Gastroesophageal sphincter (tissue), 4 donors: Measurements from ENCODE around the gene ALG1. TPM values are rescaled to one million over a fixed set of nuclear protein-coding genes. Genes with fewer than 3 reads are reported as not detected.
A peak's percentile ranks its signal among the peaks of the same experiment; 100 is the strongest.
"Not testable (repeated sequence)": the region's sequence is repeated elsewhere in the genome, so short reads cannot be mapped to it uniquely, and the experiment has no call there.

Experiments used
- ATAC-seq: fragments of 150-250 bp; one replicate; pipeline ENCODE4 v1.9.1; 2016; ENCODE audit warnings: mild to moderate bottlenecking, moderate library complexity
- H3K27ac ChIP-seq, 4 donors: fragments of 200-600 bp; sonication (generic) in 3 of 4; 1 replicate in 3 of 4; 2 replicates in 1 of 4; pipeline ENCODE4 v1.5.1; 2016 to 2019
- H3K27me3 ChIP-seq: fragments of 200-600 bp; sonication (generic); one replicate; pipeline ENCODE4 v1.5.1; 2019
- H3K36me3 ChIP-seq, 2 donors: fragments of 200-600 bp; sonication (generic); one replicate each; pipeline ENCODE4 v1.5.1; 2019; ENCODE audit warnings: control low read depth in 1 of 2
- H3K4me1 ChIP-seq, 3 donors: fragments of 200-600 bp; sonication (generic); 1 replicate in 2 of 3; 2 replicates in 1 of 3; pipeline ENCODE4 v1.5.1; 2016 to 2019; ENCODE audit warnings: control low read depth in 2 of 3
- H3K4me3 ChIP-seq, 2 donors: fragments of 200-600 bp; sonication (generic); one replicate each; pipeline ENCODE4 v1.5.1; 2019; ENCODE audit warnings: mild to moderate bottlenecking in 1 of 2, moderate library complexity in 1 of 2
- H3K9me3 ChIP-seq, 3 donors: fragments of 200-600 bp; sonication (generic); one replicate each; pipeline ENCODE4 v1.5.1; 2017 to 2019; ENCODE audit warnings: control low read depth in 2 of 3
- EP300 ChIP-seq: sonication (generic); formaldehyde crosslinking; IDR thresholded peaks from one replicate; pipeline ENCODE4 v1.6.1; 2017; ENCODE audit warnings: antibody characterized with exemption, mild to moderate bottlenecking
- POLR2A ChIP-seq, 2 donors: fragments of 450-650 bp; IDR thresholded peaks; one replicate each; pipeline ENCODE4 v1.6.1; 2017; ENCODE audit warnings: antibody characterized with exemption in 2 of 2, mild to moderate bottlenecking in 2 of 2, moderate library complexity in 1 of 2
- POLR2AphosphoS5 ChIP-seq: sonication (generic); formaldehyde crosslinking; IDR thresholded peaks from one replicate; pipeline ENCODE4 v1.6.1; 2017; ENCODE audit warnings: antibody characterized with exemption
- WGBS, 2 donors: methylation state at CpG; one replicate each; pipeline ENCODE4 v1.1.5; 2018; ENCODE audit warnings: low coverage in 1 of 2; 5-methylcytosine and 5-hydroxymethylcytosine counted together
- total RNA-seq, 4 donors: library from RNA; depleted of rRNA; stranded (reverse); fragments of >200 nt; gene quantifications; one replicate each; pipeline ENCODE4 v1.1.0, GENCODE V29; 2016
- TF ChIP-seq, protein P1 (sequence below), 4 experiments: fragments of 200-600 bp in 2 of 4; fragments of 450-650 bp in 2 of 4; sonication (generic) in 1 of 4; IDR thresholded peaks; one replicate each; pipeline ENCODE4 v1.5.1; 2017 to 2019; ENCODE audit warnings: antibody characterized with exemption in 4 of 4, mild to moderate bottlenecking in 2 of 4, moderate library complexity in 2 of 4

ALG1 gene
- total RNA-seq, 4 donors from 2014 or later, result 6.4 to 16.8 (median 12.9) TPM

DNA sequence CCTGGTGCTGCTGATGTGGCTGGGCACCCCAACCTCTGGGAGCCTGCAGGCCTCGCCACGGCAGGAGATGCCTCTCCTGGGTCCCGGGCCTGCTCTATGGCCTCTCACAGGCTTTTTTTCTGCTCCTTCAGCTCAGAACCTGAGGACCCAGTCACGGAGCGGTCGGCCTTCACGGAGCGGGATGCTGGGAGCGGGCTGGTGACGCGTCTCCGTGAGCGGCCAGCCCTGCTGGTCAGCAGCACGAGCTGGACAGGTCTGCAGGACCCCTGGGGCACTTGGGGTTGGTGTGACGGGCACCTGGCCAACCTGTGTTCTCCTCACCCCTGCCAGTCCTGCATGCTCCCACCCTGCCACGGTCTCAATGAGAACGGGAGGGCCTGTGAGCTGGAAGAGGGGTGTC lies 7.0 kb downstream of the ALG1 start:
- no peak for ATAC-seq
- TF ChIP-seq POLR2AphosphoS5 (no peak), POLR2A (IDR thresholded peaks at IDR 0.05) (no peak), EP300 (no peak)
- TF ChIP-seq, protein P1, sequence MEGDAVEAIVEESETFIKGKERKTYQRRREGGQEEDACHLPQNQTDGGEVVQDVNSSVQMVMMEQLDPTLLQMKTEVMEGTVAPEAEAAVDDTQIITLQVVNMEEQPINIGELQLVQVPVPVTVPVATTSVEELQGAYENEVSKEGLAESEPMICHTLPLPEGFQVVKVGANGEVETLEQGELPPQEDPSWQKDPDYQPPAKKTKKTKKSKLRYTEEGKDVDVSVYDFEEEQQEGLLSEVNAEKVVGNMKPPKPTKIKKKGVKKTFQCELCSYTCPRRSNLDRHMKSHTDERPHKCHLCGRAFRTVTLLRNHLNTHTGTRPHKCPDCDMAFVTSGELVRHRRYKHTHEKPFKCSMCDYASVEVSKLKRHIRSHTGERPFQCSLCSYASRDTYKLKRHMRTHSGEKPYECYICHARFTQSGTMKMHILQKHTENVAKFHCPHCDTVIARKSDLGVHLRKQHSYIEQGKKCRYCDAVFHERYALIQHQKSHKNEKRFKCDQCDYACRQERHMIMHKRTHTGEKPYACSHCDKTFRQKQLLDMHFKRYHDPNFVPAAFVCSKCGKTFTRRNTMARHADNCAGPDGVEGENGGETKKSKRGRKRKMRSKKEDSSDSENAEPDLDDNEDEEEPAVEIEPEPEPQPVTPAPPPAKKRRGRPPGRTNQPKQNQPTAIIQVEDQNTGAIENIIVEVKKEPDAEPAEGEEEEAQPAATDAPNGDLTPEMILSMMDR (IDR thresholded peaks at IDR 0.05), result no peak
- Histone ChIP-seq H3K27me3 (no peaks in the 10 kb centered on the region), H3K4me1 (no peaks in the 10 kb centered on the region), H3K27ac (no peak overlapping the region), H3K4me3 (no peak overlapping the region), H3K9me3 (no peaks in the 10 kb centered on the region), H3K36me3 (peaks cover 0 to 100% of the 10 kb centered on the region in 2 donors)
- no CpG with 5 or more reads among the region's 17 CpGs for WGBS, 2 donors

DNA sequence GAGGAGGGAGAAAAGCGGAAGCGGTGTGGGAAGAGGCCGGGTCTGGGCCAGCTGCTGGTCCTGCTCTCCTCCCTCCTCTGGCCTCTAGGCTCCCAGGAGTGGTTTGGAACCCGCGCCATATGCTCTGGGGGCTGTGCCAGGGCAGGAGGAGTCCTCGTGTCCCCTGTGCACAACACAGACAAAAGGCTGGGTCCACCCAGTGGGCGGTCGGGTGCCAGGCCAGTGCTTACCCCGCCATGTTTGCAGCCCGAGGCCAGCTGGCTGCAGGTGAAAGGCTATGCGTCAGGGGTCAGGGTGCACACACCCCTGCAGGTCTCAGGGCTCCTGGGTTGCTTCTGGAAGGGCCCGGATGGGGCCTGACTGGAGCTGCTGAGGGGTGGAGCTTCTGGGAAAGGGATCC lies 8.8 kb downstream of the ALG1 start:
- H3K4me3 ChIP-seq, H3K4me1 ChIP-seq, ATAC-seq, H3K9me3 ChIP-seq, H3K27me3 ChIP-seq, H3K27ac ChIP-seq: not testable (repeated sequence)
- WGBS, 2 donors, result no CpG with 5 or more reads among the region's 12 CpGs
- H3K36me3 ChIP-seq, result peaks cover 0 to 98% of the 10 kb centered on the region in 2 donors

DNA sequence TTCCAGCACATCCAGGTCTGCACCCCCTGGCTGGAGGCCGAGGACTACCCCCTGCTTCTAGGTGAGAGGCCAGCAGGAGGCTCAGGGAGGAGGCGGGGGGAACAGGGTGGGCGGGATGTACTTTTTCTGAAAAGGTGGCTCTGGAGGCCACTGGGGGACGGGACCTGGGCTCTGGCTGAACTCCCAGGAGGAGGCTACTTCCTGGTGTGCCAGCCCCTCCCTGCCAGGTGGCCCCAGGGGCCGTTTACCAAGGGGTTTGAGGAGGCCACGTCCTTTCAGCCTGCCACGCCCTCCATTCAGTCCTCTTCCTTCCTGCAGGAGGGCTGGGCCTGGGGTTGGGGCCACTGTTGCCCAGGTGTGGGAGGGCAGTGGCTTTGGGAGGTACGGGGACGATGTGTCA lies 9.4 kb downstream of the ALG1 start:
- not testable (repeated sequence) for H3K4me1 ChIP-seq, H3K9me3 ChIP-seq, H3K27me3 ChIP-seq, H3K4me3 ChIP-seq, ATAC-seq, H3K27ac ChIP-seq
- no CpG with 5 or more reads among the region's 9 CpGs for WGBS, 2 donors
- H3K36me3 ChIP-seq, result peaks cover 0 to 98% of the 10 kb centered on the region in 2 donors

DNA sequence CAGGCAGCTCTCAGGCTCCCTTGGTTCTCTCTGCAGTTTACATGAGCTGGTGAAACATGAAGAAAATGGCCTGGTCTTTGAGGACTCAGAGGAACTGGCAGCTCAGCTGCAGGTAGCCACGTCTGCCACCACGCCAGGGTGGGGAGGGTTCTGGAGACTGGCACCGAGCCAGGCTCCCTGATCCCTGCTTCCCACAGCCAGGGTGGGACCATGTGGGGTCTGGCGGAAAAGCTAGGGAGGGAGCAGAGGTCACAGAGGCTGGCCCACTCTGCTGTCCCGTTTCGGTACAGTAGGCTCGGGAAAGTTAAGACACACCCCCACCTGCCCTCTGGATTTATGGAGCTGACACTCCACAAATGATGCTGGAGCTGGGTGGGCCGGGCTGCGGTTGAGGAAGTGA lies 12.0 kb downstream of the ALG1 start:
- WGBS, 2 donors, result no CpG with 5 or more reads among the region's 9 CpGs
- H3K4me1 ChIP-seq, H3K4me3 ChIP-seq, ATAC-seq, H3K9me3 ChIP-seq, H3K27me3 ChIP-seq, H3K27ac ChIP-seq: not testable (repeated sequence)
- H3K36me3 ChIP-seq, result peaks cover 0 to 95% of the 10 kb centered on the region in 2 donors

DNA sequence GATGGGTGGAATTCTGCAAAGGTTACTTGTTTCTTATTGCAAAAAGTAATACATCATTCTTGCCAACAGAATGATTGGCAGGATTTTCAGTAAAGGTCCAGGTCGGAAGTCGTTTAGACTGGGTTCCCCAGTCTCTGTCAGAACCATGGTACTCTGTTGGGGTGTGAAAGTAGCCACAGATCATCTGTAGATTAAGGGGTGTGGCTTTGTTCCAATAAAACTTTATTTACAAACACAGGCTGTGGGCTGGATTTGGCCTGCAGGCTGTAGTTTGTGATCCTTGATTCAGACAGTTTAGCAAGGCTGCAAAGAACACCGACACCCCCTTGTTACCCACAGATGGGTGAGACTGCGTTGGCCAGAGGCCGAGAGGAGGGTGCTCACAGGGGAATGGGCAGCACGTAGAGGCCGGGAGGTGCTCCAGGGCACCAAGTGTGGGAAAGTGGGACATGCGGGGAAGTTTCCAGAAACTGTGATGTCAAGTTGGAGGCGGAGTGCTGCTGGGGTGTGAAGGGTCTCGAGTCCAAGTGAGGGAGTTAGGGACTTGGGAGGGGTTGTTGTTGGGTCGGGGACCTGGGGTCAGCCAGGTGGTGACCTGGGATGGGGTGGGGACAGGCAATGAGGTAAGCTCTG lies 12.6 kb downstream of the ALG1 start:
- ATAC-seq, H3K27ac ChIP-seq, H3K27me3 ChIP-seq, H3K4me3 ChIP-seq, H3K9me3 ChIP-seq, H3K4me1 ChIP-seq: not testable (repeated sequence)
- 69 to 86% methylated on average over 4 to 10 of the region's 11 CpGs for WGBS, 2 donors
- peaks cover 0 to 95% of the 10 kb centered on the region in 2 donors for H3K36me3 ChIP-seq

DNA sequence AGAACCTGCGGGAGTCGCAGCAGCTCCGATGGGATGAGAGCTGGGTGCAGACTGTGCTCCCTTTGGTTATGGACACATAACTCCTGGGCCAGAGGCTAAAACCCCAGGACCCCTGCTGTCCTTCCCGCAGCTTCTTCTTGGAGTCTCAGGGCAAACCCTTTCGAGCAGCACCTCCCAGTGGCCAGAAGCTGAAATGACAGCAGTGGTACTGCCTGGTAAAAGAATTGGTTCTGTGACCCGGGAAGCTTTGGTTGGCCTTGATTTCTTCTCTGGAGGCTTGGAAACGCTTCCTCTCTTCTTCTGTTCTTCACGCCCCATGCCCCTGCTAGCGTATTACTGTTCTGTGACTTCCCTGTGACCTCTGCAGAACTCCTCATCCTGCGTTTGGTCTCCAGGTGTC lies 13.2 kb downstream of the ALG1 start:
- not testable (repeated sequence) for H3K4me1 ChIP-seq, H3K9me3 ChIP-seq, H3K27me3 ChIP-seq, ATAC-seq, H3K27ac ChIP-seq, H3K4me3 ChIP-seq
- peaks cover 0 to 95% of the 10 kb centered on the region in 2 donors for H3K36me3 ChIP-seq
- TF ChIP-seq, protein P1 (IDR thresholded peaks at IDR 0.05), result peak in 3 of 4 experiments; percentile 37 to 60 (median 51)
- WGBS, 2 donors, result 50 to 60% methylated on average over 2 to 5 of the region's 10 CpGs

DNA sequence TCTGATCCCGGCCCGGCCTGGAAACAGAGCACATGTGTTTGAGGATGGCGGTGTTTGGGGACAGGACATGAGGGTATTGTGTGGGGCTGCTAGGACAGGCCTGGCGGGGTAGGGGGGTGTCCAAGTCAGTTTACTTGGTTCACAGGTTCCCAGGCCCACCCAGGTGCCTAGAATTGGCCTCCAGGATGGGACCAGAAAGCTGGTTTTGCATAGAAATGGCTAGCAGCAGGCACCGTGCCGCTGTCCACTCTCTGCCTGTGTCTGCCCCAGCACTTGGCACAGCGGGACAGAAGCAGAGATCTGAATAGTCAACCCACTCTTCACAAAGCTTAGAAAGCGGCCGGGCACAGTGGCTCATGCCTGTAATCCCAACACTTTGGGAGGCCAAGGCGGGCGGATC lies 14.1 kb downstream of the ALG1 start:
- not testable (repeated sequence) for H3K9me3 ChIP-seq, H3K27me3 ChIP-seq, ATAC-seq, H3K4me1 ChIP-seq, H3K4me3 ChIP-seq, H3K27ac ChIP-seq
- H3K36me3 ChIP-seq, result peaks cover 0 to 95% of the 10 kb centered on the region in 2 donors
- no CpG with 5 or more reads among the region's 11 CpGs for WGBS, 2 donors

DNA sequence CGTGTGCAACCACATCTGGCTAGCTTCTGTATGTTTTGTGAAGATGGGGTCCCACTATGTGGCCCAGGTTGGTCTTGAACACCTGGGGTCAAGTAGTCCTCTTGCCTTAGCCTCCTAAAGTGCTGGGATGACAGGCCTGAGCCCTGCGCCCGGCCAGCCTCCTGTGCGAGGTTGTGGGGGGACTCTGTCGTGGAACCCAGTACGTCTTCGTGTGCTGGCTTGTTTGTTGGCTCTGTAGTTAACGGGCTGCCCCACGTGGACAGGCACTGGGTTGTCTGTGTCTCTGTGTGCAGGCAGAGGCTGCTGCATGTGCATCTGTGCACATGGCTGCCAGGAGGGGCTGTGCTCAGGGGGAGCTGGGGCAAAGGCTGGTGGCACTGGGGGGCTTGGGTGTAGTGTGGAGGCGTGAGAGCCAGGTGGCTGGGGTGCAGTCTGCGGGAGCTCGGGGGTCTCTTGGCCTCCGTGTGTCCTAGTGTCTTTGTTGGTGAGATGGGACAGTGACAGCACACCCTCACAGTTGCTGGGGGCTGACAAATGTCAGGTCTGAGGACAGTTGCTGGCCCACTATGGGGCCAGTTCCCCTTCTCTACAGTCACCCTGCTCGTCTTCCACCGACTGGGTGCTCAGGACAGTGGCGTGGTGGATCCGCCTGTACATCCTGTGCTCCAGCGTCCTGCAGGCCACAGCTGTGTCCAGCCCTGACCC lies 16.6 kb downstream of the ALG1 start:
- H3K4me1 ChIP-seq, H3K27me3 ChIP-seq, H3K9me3 ChIP-seq, H3K27ac ChIP-seq, H3K4me3 ChIP-seq, ATAC-seq: not testable (repeated sequence)
- WGBS, 2 donors, result 83 to 87% methylated on average over 1 to 6 of the region's 18 CpGs
- H3K36me3 ChIP-seq, result peaks cover 0 to 72% of the 10 kb centered on the region in 2 donors

DNA sequence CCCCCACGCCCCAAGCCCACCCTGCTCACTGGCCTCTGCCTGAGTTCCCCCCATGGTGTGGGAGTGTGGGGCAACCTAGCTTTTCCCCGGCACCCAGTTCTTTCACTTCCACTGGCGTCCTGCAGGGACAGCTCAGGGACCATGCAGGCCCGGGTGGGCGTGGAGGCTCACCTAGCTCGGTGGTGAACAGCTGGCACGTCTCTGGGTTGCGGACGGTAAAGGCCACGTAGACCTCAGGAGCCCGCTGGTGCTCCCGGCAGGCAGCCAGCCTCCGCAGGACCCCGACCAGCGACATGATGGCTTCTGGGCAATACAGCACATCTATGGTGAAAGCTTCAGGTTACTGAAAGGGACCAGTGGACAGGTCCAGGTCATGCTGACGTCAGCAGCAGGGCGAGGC lies 17.3 kb downstream of the ALG1 start:
- H3K9me3 ChIP-seq, H3K27ac ChIP-seq, H3K4me1 ChIP-seq, H3K27me3 ChIP-seq, ATAC-seq, H3K4me3 ChIP-seq: not testable (repeated sequence)
- 80% methylated on average over 2 of the region's 17 CpGs; no CpG with 5 or more reads in 1 of the 2 donors for whole genome bisulfite sequencing, 2 donors
- H3K36me3 ChIP-seq, result peaks cover 0 to 65% of the 10 kb centered on the region in 2 donors

DNA sequence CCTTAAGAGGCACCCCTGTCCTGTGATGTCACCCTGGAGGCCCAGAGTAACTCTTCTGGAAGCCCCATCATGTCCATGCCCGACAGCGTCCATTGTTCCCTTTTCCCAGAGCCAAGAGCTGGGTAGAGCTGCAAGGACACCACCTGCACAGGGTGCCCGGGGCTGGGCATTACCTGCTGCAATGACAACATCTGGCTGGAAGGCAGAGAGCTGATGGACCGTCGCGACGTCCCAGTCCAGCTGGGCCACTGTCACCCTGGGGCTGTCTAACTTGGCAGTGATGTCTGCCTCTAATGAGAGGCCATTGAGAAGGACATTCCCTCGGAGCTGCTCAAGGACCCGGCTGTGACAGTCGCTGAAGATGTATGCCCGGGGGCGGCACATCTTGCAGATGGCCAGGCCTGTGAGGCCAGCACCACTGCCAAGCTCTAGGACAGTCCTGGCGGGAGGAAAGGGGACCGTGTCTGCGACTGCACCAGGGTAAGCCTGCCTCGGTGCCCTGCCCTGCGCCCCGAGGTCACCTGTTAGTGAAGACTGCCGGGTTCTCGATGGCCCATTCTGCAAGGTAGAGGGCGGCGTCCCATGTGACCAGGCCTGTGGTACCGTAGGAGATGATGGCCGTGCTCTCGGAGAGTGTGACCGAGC lies 18.4 kb downstream of the ALG1 start:
- H3K36me3 ChIP-seq, result peaks cover 0 to 56% of the 10 kb centered on the region in 2 donors

DNA sequence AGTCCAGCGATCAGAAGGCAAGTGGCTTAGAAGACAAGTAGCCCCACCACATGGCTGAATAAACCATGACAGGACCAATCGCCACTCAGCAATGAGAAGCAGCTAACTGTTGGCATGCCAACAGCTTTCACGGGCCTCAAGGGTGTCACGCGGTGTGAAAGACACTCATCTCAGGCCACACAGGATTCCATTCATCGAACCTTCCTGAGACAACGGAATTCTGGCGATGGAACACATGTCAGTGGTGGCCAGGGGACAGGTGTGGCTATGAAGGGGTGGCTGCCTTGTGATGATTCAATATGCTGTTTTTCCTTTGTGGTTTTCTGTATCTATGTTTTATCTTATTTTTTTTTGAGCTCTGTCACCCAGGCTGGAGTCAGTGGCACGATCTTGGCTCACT lies 18.9 kb downstream of the ALG1 start:
- H3K27ac ChIP-seq, ATAC-seq, H3K27me3 ChIP-seq, H3K4me3 ChIP-seq, H3K9me3 ChIP-seq, H3K4me1 ChIP-seq: not testable (repeated sequence)
- 55 to 92% methylated on average over 2 of the region's 9 CpGs for WGBS, 2 donors
- H3K36me3 ChIP-seq, result peaks cover 0 to 50% of the 10 kb centered on the region in 2 donors

More for the DNA sequence above, 18.4 kb downstream of the ALG1 start:
- not testable (repeated sequence) for H3K9me3 ChIP-seq, H3K27ac ChIP-seq, H3K27me3 ChIP-seq, H3K4me3 ChIP-seq, H3K4me1 ChIP-seq, ATAC-seq
- 89% methylated on average over 3 of the region's 26 CpGs; no CpG with 5 or more reads in 1 of the 2 donors for WGBS, 2 donors
